ENCODE measurements around the gene WDR88. TPM values are rescaled to one million over a fixed set of nuclear protein-coding genes. Genes with fewer than 3 reads are reported as not detected.
"Not testable (repeated sequence)": the region's sequence is repeated elsewhere in the genome, so short reads cannot be mapped to it uniquely, and the experiment has no call there.

WDR88 gene
- total RNA-seq, 2 experiments from 2014 or later: 0.38 TPM; not detected in 1

DNA sequence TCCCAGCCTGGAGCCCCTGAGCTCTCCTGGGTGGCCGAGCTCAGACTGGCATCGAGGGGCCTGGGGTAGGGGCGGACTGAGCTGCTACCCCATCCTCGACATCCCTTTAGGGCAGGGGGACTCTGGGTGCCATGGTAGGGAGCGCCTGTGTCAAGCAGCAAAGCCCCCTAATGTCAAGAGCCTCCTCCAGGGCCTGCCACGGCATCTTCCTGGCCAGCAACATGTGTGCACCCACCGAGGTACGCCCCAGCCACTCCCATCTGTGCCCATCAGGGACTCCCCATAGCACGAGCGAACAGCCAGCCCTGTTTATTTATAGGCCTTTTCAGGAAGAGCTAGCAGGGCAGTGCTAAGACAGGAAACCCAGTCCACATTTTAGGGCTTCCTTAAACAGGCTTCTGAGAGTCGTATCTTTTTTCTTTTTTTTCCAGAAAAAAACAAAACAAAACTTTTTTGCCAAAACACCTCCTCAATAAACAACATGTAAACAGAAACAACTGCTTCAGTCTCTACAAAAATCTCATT is 76.5 kb downstream of the WDR88 start:
- intact Hi-C loops (cut with micrococcal nuclease; ENCODE audit: unreplicated experiment): no loop called here
- Histone ChIP-seq H3K9me2 (ENCODE audit: insufficient read depth, low read length) (no peaks in the 10 kb centered on the region), H3K4me3 (ENCODE audit: low read depth, low read length, poor library complexity, severe bottlenecking) (no peak overlapping the region), H3K9me3 (ENCODE audit: low read length) (no peaks in the 10 kb centered on the region), H2AFZ (ENCODE audit: low read length) (no peak overlapping the region), H3K27ac (ENCODE audit: low read depth, low read length, poor library complexity, severe bottlenecking) (no peak overlapping the region), H3K4me2 (ENCODE audit: low read length) (no peak overlapping the region), H3K79me2 (ENCODE audit: insufficient read depth, low read depth, low read length) (no peaks in the 10 kb centered on the region), H4K20me1 (ENCODE audit: insufficient read depth, low read length) (no peaks in the 10 kb centered on the region), H3K4me1 (ENCODE audit: insufficient read depth, low read length, poor library complexity, severe bottlenecking) (no peaks in the 10 kb centered on the region), H3K36me3 (ENCODE audit: insufficient read depth, low read length) (no peaks in the 10 kb centered on the region)
- BruUV-seq (replicated peaks): no TSS peak
- TF ChIP-seq EZH2phosphoT487 (IDR thresholded peaks at IDR 0.05; ENCODE audit: borderline replicate concordance, low read depth, low read length): no peak
- TF ChIP-seq, protein P1, sequence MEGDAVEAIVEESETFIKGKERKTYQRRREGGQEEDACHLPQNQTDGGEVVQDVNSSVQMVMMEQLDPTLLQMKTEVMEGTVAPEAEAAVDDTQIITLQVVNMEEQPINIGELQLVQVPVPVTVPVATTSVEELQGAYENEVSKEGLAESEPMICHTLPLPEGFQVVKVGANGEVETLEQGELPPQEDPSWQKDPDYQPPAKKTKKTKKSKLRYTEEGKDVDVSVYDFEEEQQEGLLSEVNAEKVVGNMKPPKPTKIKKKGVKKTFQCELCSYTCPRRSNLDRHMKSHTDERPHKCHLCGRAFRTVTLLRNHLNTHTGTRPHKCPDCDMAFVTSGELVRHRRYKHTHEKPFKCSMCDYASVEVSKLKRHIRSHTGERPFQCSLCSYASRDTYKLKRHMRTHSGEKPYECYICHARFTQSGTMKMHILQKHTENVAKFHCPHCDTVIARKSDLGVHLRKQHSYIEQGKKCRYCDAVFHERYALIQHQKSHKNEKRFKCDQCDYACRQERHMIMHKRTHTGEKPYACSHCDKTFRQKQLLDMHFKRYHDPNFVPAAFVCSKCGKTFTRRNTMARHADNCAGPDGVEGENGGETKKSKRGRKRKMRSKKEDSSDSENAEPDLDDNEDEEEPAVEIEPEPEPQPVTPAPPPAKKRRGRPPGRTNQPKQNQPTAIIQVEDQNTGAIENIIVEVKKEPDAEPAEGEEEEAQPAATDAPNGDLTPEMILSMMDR (conservative IDR thresholded peaks at IDR 0.05; ENCODE audit: low read length): no peak
- no peak for DNase-seq (ENCODE audit: low spot score)
- ChIA-PET CTCF (ENCODE audit: unreplicated experiment) (no interaction called here), POLR2A (no interaction called here)

DNA sequence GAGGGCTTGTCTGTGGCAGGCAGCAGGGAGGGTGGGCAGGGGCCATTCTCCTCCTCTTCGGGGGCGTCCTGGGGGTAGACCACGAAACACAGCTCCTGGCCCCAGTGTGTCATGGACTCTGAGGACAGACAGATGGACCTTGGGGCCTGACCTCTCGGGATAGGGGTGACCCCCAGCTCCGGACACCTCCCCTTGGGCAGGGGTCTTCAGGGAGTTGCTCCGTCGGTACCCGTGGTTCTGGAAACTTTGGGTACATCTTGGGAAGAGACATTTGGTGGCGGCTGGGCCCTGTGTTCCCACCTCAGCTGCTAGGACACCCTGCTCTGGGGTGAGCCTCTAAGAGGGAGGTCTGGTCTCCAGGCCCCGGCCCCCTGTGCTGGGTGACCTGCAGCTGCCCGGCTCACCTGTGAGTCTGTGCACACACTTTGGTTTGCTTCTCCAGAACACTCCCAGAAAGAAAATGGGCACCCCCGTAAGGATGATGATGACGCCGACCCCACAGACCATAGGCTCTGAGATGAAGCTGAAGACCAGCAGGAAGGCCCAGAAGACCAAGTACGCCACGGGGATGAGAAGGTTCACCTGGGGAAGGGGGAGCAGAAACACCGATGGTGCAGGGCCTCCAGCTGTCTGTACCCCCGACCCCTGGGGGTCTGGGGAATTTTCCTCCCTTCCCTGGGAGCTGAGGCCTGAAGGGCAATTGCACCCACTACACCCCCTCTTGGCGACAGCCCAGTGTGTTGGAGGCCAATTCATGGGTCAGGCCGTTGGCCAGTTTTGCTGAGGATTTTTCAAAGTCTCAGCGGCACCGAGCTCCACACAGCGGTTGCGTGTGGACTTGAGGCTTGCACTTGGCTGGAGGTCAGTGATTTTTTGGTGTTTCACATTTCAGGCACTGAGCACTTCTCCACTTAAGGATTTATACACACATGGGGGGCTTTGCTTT is 77.3 kb downstream of the WDR88 start:
- no peak overlapping the region for H3K4me3 ChIP-seq (ENCODE audit: low read depth, low read length, poor library complexity, severe bottlenecking)
- H4K20me1 ChIP-seq (ENCODE audit: insufficient read depth, low read length): no peaks in the 10 kb centered on the region
- H2AFZ ChIP-seq (ENCODE audit: low read length): no peak overlapping the region
- intact Hi-C loops (cut with micrococcal nuclease; ENCODE audit: unreplicated experiment): no loop called here
- no peak overlapping the region for H3K4me2 ChIP-seq (ENCODE audit: low read length)
- no peaks in the 10 kb centered on the region for H3K9me3 ChIP-seq (ENCODE audit: low read length)
- no peak for DNase-seq (ENCODE audit: low spot score)
- no TSS peak for BruUV-seq (replicated peaks)
- H3K79me2 ChIP-seq (ENCODE audit: insufficient read depth, low read depth, low read length): no peaks in the 10 kb centered on the region
- CTCF ChIA-PET (ENCODE audit: unreplicated experiment): no interaction called here
- POLR2A ChIA-PET: no interaction called here
- H3K27ac ChIP-seq (ENCODE audit: low read depth, low read length, poor library complexity, severe bottlenecking): no peak overlapping the region
- H3K36me3 ChIP-seq (ENCODE audit: insufficient read depth, low read length): no peaks in the 10 kb centered on the region
- H3K9me2 ChIP-seq (ENCODE audit: insufficient read depth, low read length): no peaks in the 10 kb centered on the region
- no peaks in the 10 kb centered on the region for H3K4me1 ChIP-seq (ENCODE audit: insufficient read depth, low read length, poor library complexity, severe bottlenecking)
- TF ChIP-seq, protein P1 (conservative IDR thresholded peaks at IDR 0.05; ENCODE audit: low read length): no peak
- no peak for TF ChIP-seq EZH2phosphoT487 (IDR thresholded peaks at IDR 0.05; ENCODE audit: borderline replicate concordance, low read depth, low read length)

DNA sequence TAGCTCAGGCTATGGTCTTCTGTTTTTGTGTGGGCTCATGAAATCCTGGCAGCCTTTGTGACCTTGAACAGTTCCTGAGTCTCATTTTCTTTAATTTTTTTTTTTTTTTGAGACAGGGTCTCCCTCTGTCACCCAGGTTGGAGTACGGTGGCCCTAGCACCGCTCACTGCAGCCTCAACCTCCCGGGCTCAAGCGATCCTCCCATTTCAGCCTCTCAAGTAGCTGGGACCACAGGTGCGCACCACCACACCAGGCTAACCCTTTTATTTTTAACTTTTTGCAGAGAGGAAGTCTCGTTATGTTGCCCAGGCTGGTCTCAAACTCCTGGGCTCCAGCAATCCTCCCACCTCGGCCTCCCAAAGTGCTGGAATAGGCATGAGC is 77.9 kb downstream of the WDR88 start:
- DNase-seq (ENCODE audit: low spot score); H3K9me3 ChIP-seq (ENCODE audit: low read length); H3K4me3 ChIP-seq (ENCODE audit: low read depth, low read length, poor library complexity, severe bottlenecking); H4K20me1 ChIP-seq (ENCODE audit: insufficient read depth, low read length); BruUV-seq (replicated peaks); H2AFZ ChIP-seq (ENCODE audit: low read length); H3K36me3 ChIP-seq (ENCODE audit: insufficient read depth, low read length); intact Hi-C loops (cut with micrococcal nuclease; ENCODE audit: unreplicated experiment); POLR2A ChIA-PET; H3K27ac ChIP-seq (ENCODE audit: low read depth, low read length, poor library complexity, severe bottlenecking); H3K4me2 ChIP-seq (ENCODE audit: low read length); H3K79me2 ChIP-seq (ENCODE audit: insufficient read depth, low read depth, low read length); H3K4me1 ChIP-seq (ENCODE audit: insufficient read depth, low read length, poor library complexity, severe bottlenecking); CTCF ChIA-PET (ENCODE audit: unreplicated experiment); H3K9me2 ChIP-seq (ENCODE audit: insufficient read depth, low read length): not testable (repeated sequence)

All from OCI-LY7 (cell line).